Adipocyte (in vitro differentiated cells): ENCODE data around the gene TADA2A.
"Not testable (repeated sequence)": the region's sequence is repeated elsewhere in the genome, so short reads cannot be mapped to it uniquely, and the experiment has no call there.

Experiments used
- DNase-seq: peaks from one replicate; pipeline ENCODE4 v3.0.0-alpha.2; 2015; ENCODE audit warnings: low read depth
- H3K27me3 ChIP-seq: replicated peaks from 2 replicates; pipeline ENCODE4 v1.7.0; 2013; ENCODE audit warnings: mild to moderate bottlenecking, low read length, moderate library complexity; ENCODE audit not compliant: control insufficient read depth, insufficient read depth
- H3K36me3 ChIP-seq: 2 replicates; pipeline ENCODE4 v1.7.0; 2013; ENCODE audit warnings: low read length, mild to moderate bottlenecking, moderate library complexity; ENCODE audit not compliant: control insufficient read depth, insufficient read depth, severe bottlenecking
- H3K4me1 ChIP-seq: 2 replicates; pipeline ENCODE4 v1.7.0; 2013; ENCODE audit warnings: mild to moderate bottlenecking, low read length, moderate library complexity; ENCODE audit not compliant: control insufficient read depth, insufficient read depth
- H3K4me3 ChIP-seq: 2 replicates; pipeline ENCODE4 v1.7.0; 2013; ENCODE audit warnings: mild to moderate bottlenecking, low read length, moderate library complexity
- H3K9ac ChIP-seq: 2 replicates; pipeline ENCODE4 v1.7.0; 2013; ENCODE audit warnings: mild to moderate bottlenecking, low read length, moderate library complexity
- H3K9me3 ChIP-seq: 2 replicates; pipeline ENCODE4 v1.7.0; 2013; ENCODE audit warnings: mild to moderate bottlenecking, low read length, moderate library complexity; ENCODE audit not compliant: control insufficient read depth

TADA2A gene

GRCh38 chr17:37405522-37405921, 1.2 kb upstream of the TADA2A start:
- Histone ChIP-seq H3K9ac (peak overlapping the region; percentile 95), H3K4me3 (peak overlapping the region; percentile 87), H3K4me1 (peaks cover 24% of the 10 kb centered on the region)
- not testable (repeated sequence) for H3K36me3 ChIP-seq, DNase-seq, H3K27me3 ChIP-seq, H3K9me3 ChIP-seq

GRCh38 chr17:37405955-37406634, 591 bp upstream of the TADA2A start:
- peak overlapping the region; percentile 87 for H3K4me3 ChIP-seq
- H3K36me3 ChIP-seq: peaks cover 3% of the 10 kb centered on the region
- no peak for DNase-seq
- H3K9me3 ChIP-seq: no peaks in the 10 kb centered on the region
- no peaks in the 10 kb centered on the region for H3K27me3 ChIP-seq
- H3K9ac ChIP-seq: peak overlapping the region; percentile 95
- H3K4me1 ChIP-seq: peaks cover 28% of the 10 kb centered on the region

GRCh38 chr17:37408145-37408479, 1.4 kb downstream of the TADA2A start:
- not testable (repeated sequence) for H3K9me3 ChIP-seq, DNase-seq, H3K4me3 ChIP-seq, H3K27me3 ChIP-seq, H3K9ac ChIP-seq
- Histone ChIP-seq H3K4me1 (peaks cover 28% of the 10 kb centered on the region), H3K36me3 (peaks cover 23% of the 10 kb centered on the region)

- Histone ChIP-seq H3K9me3 (no peaks in the 10 kb centered on the region), H3K27me3 (no peaks in the 10 kb centered on the region), H3K4me1 (peaks cover 21% of the 10 kb centered on the region), H3K9ac (no peak overlapping the region), H3K4me3 (no peak overlapping the region), H3K36me3 (peaks cover 41% of the 10 kb centered on the region)
- no peak for DNase-seq
Measured at GRCh38 chr17:37410357-37410756, 3.7 kb downstream of the TADA2A start.

GRCh38 chr17:37413875-37414519, 7.3 kb downstream of the TADA2A start:
- Histone ChIP-seq H3K4me1 (peaks cover 11% of the 10 kb centered on the region), H3K9me3 (no peaks in the 10 kb centered on the region), H3K9ac (no peak overlapping the region), H3K4me3 (no peak overlapping the region), H3K36me3 (peaks cover 52% of the 10 kb centered on the region), H3K27me3 (no peaks in the 10 kb centered on the region)
- no peak for DNase-seq

GRCh38 chr17:37417852-37418251, 11.2 kb downstream of the TADA2A start:
- Histone ChIP-seq H3K27me3 (no peaks in the 10 kb centered on the region), H3K4me1 (no peaks in the 10 kb centered on the region), H3K4me3 (no peak overlapping the region), H3K9me3 (no peaks in the 10 kb centered on the region), H3K9ac (no peak overlapping the region), H3K36me3 (peaks cover 47% of the 10 kb centered on the region)
- DNase-seq: no peak

GRCh38 chr17:37422971-37423625, 16.4 kb downstream of the TADA2A start:
- no peaks in the 10 kb centered on the region for H3K4me1 ChIP-seq
- H3K9me3 ChIP-seq: no peaks in the 10 kb centered on the region
- no peak for DNase-seq
- H3K9ac ChIP-seq: no peak overlapping the region
- no peaks in the 10 kb centered on the region for H3K27me3 ChIP-seq
- peaks cover 71% of the 10 kb centered on the region for H3K36me3 ChIP-seq
- no peak overlapping the region for H3K4me3 ChIP-seq

GRCh38 chr17:37425268-37425667, 18.6 kb downstream of the TADA2A start:
- no peak for DNase-seq
- Histone ChIP-seq H3K9ac (no peak overlapping the region), H3K4me3 (no peak overlapping the region), H3K27me3 (no peaks in the 10 kb centered on the region), H3K4me1 (peaks cover 10% of the 10 kb centered on the region), H3K36me3 (peaks cover 64% of the 10 kb centered on the region), H3K9me3 (no peaks in the 10 kb centered on the region)

GRCh38 chr17:37429039-37429438, 22.4 kb downstream of the TADA2A start:
- Histone ChIP-seq H3K9me3 (no peaks in the 10 kb centered on the region), H3K4me3 (no peak overlapping the region), H3K4me1 (peaks cover 21% of the 10 kb centered on the region), H3K9ac (no peak overlapping the region), H3K36me3 (peaks cover 50% of the 10 kb centered on the region), H3K27me3 (no peaks in the 10 kb centered on the region)
- DNase-seq: no peak

- no peak overlapping the region for H3K9ac ChIP-seq
- no peak overlapping the region for H3K4me3 ChIP-seq
- peaks cover 46% of the 10 kb centered on the region for H3K36me3 ChIP-seq
- H3K4me1 ChIP-seq: peaks cover 21% of the 10 kb centered on the region
- no peaks in the 10 kb centered on the region for H3K9me3 ChIP-seq
- no peaks in the 10 kb centered on the region for H3K27me3 ChIP-seq
- DNase-seq: no peak
Measured at GRCh38 chr17:37429453-37429852, 22.8 kb downstream of the TADA2A start.

- peak overlapping the region; percentile 33 for H3K4me3 ChIP-seq
- peak overlapping the region; percentile 27 for H3K9ac ChIP-seq
- H3K36me3 ChIP-seq: peaks cover 39% of the 10 kb centered on the region
- no peaks in the 10 kb centered on the region for H3K27me3 ChIP-seq
- peak; percentile 46 for DNase-seq
- peaks cover 21% of the 10 kb centered on the region for H3K4me1 ChIP-seq
- no peaks in the 10 kb centered on the region for H3K9me3 ChIP-seq
Measured at GRCh38 chr17:37430051-37430627, 23.5 kb downstream of the TADA2A start.
